K562 (cell line): Measurements from ENCODE around the gene CGN. TPM values are rescaled to one million over a fixed set of nuclear protein-coding genes. Genes with fewer than 3 reads are reported as not detected.

Source experiments
- BACH1 ChIP-seq: fragments of 200-800 bp; sonication (Bioruptor generic); IDR thresholded peaks from 2 replicates; pipeline ENCODE4 v1.6.1; 2016; ENCODE audit warnings: missing genetic modification characterization, missing compliant biosample characterization
- BCOR ChIP-seq: fragments of 450-650 bp; IDR thresholded peaks from 2 replicates; pipeline ENCODE4 v1.6.1; 2016
- BHLHE40 ChIP-seq: IDR thresholded peaks from 2 replicates; pipeline ENCODE4 v1.6.1; 2011; ENCODE audit warnings: low read length, improper control_type of control experiment
- BRD9 ChIP-seq: fragments of 450-650 bp; IDR thresholded peaks from 2 replicates; pipeline ENCODE4 v1.6.1; 2018; ENCODE audit warnings: low read depth; ENCODE audit not compliant: partially characterized antibody
- C11orf30 ChIP-seq: fragments of 450-650 bp; IDR thresholded peaks from 2 replicates; pipeline ENCODE4 v1.6.1; 2016; ENCODE audit warnings: low read depth, mild to moderate bottlenecking
- DPF2 ChIP-seq: fragments of 450-650 bp; IDR thresholded peaks from 2 replicates; pipeline ENCODE4 v1.6.1; 2016
- EP300 ChIP-seq: IDR thresholded peaks from 2 replicates; pipeline ENCODE4 v1.6.1; 2012; ENCODE audit warnings: low read length, improper control_type of control experiment
- FOXJ2 ChIP-seq: fragments of 200-800 bp; sonication (Bioruptor generic); IDR thresholded peaks from 2 replicates; pipeline ENCODE4 v1.6.1; 2016; ENCODE audit warnings: missing genetic modification characterization, missing compliant biosample characterization
- HNRNPUL1 ChIP-seq: fragments of 200-400 bp; formaldehyde crosslinking; IDR thresholded peaks from 2 replicates; pipeline ENCODE4 v1.6.1; 2017; ENCODE audit warnings: low read length
- KLF16 ChIP-seq: IDR thresholded peaks from 2 replicates; pipeline ENCODE4 v1.6.1; 2016; ENCODE audit warnings: antibody characterized with exemption
- L3MBTL2 ChIP-seq: fragments of 450-650 bp; IDR thresholded peaks from 2 replicates; pipeline ENCODE4 v1.6.1; 2016; ENCODE audit warnings: mild to moderate bottlenecking, moderate library complexity
- MAZ ChIP-seq, 2 experiments: fragments of 450-650 bp in 1 of 2; sonication (generic) in 1 of 2; formaldehyde crosslinking; IDR thresholded peaks in 1 of 2; conservative IDR thresholded peaks in 1 of 2; 2 replicates each; pipeline versions ENCODE4 v1.4.0 to v1.5.0; 2020; ENCODE audit warnings: mild to moderate bottlenecking in 1 of 2, missing genetic modification reagents in 1 of 2
- MECOM ChIP-seq: fragments of 250-450 bp; sonication (Bioruptor Pico); IDR thresholded peaks from 2 replicates; pipeline ENCODE4 v1.8.0; 2022; ENCODE audit warnings: inconsistent platforms
- NFE2 ChIP-seq: IDR thresholded peaks from 2 replicates; pipeline ENCODE4 v1.6.1; 2014; ENCODE audit warnings: antibody characterized with exemption, low read depth
- NFIC ChIP-seq: fragments of 450-650 bp; IDR thresholded peaks from 2 replicates; pipeline ENCODE4 v1.6.1; 2017; ENCODE audit warnings: mild to moderate bottlenecking, inconsistent platforms
- PHF8 ChIP-seq: fragments of 200-600 bp; sonication (generic); IDR thresholded peaks from 2 replicates; pipeline ENCODE4 v1.6.1; 2012; ENCODE audit warnings: mixed run types, mild to moderate bottlenecking, inconsistent platforms, low read length, moderate library complexity, borderline replicate concordance
- RCOR1 ChIP-seq, 2 experiments: IDR thresholded peaks; 2 replicates each; pipeline ENCODE4 v1.6.1; 2012; ENCODE audit warnings: low read depth in 2 of 2, low read length in 2 of 2, borderline replicate concordance in 1 of 2, improper control_type of control experiment in 1 of 2
- SOX6 ChIP-seq: fragments of 450-650 bp; IDR thresholded peaks from 2 replicates; pipeline ENCODE4 v1.6.1; 2014; ENCODE audit warnings: mild to moderate bottlenecking
- SPI1 ChIP-seq: IDR thresholded peaks from 2 replicates; pipeline ENCODE4 v1.6.1; 2011; ENCODE audit warnings: low read depth, low read length, control low read depth, borderline replicate concordance
- TEAD2 ChIP-seq: fragments of 450-650 bp; IDR thresholded peaks from 2 replicates; pipeline ENCODE4 v1.6.1; 2016; ENCODE audit warnings: missing genetic modification characterization, control low read depth, missing compliant biosample characterization
- THRAP3 ChIP-seq: fragments of 450-650 bp; IDR thresholded peaks from 2 replicates; pipeline ENCODE4 v1.6.1; 2016; ENCODE audit warnings: mild to moderate bottlenecking, inconsistent platforms, borderline replicate concordance
- ZFP36 ChIP-seq: fragments of 150-350 bp; IDR thresholded peaks from 2 replicates; pipeline ENCODE4 v1.6.1; 2018; ENCODE audit warnings: low read length, low read depth; ENCODE audit not compliant: partially characterized antibody
- ZNF347 ChIP-seq: fragments of 450-650 bp; formaldehyde crosslinking; IDR thresholded peaks from 2 replicates; pipeline ENCODE4 v1.4.0; 2020; ENCODE audit warnings: low read depth, mild to moderate bottlenecking, moderate library complexity
- ZNF395 ChIP-seq: fragments of 200-800 bp; sonication (Bioruptor generic); IDR thresholded peaks from 2 replicates; pipeline ENCODE4 v1.6.1; 2017; ENCODE audit warnings: missing genetic modification characterization, missing compliant biosample characterization
- ZNF584 ChIP-seq: fragments of 200-800 bp; sonication (Bioruptor generic); IDR thresholded peaks from 2 replicates; pipeline ENCODE4 v1.6.1; 2016; ENCODE audit warnings: low read depth, mild to moderate bottlenecking, missing genetic modification characterization, missing compliant biosample characterization
- ZNF589 ChIP-seq: fragments of 200-800 bp; sonication (Bioruptor generic); IDR thresholded peaks from 2 replicates; pipeline ENCODE4 v1.6.1; 2016; ENCODE audit warnings: low read depth, missing genetic modification characterization, missing compliant biosample characterization
- ZNF644 ChIP-seq: fragments of 200-800 bp; sonication (Bioruptor generic); IDR thresholded peaks from 2 replicates; pipeline ENCODE4 v1.6.1; 2016; ENCODE audit warnings: low read depth, missing genetic modification characterization, missing compliant biosample characterization
- ZNF740 ChIP-seq, 3 experiments: fragments of 200-800 bp in 1 of 3; sonication (Bioruptor generic) in 1 of 3; sonication (generic) in 1 of 3; formaldehyde crosslinking in 1 of 3; IDR thresholded peaks; 2 replicates each; pipeline versions ENCODE4 v1.6.1 to v1.8.0; 2016 to 2022; ENCODE audit warnings: mild to moderate bottlenecking in 2 of 3, missing compliant biosample characterization in 2 of 3, missing genetic modification characterization in 2 of 3, missing genetic modification reagents in 1 of 3
- polyA plus RNA-seq, 8 experiments: library from polyadenylated mRNA; depleted of rRNA in 4 of 8; stranded (reverse) in 5 of 8; unstranded in 3 of 8; fragments of >200 nt; fragmentation: Nextera tagmentation in 2 of 8; fragmentation: Illumina TruSeq in 1 of 8; extraction: Ambion mirVana in 2 of 8; extraction: Trizol in 1 of 8; gene quantifications; 2 replicates each; pipeline versions ENCODE4 v1.2.1 to v1.2.3, GENCODE V29; 2011 to 2014; ENCODE audit warnings: inconsistent platforms in 1 of 8, missing spikeins in 1 of 8
- total RNA-seq, 7 experiments: library from RNA; depleted of rRNA in 6 of 7; stranded (reverse); fragments of >200 nt in 6 of 7; fragmentation: Illumina TruSeq in 2 of 7; extraction: Trizol in 2 of 7; gene quantifications; 2 replicates each; pipeline versions ENCODE4 v1.2.1 to v1.2.3, GENCODE V29; 2011 to 2021; ENCODE audit warnings: low replicate concordance in 1 of 7

Gene CGN
- total and polyA plus RNA-seq, 9 of the 15 experiments (the other 6 are each of a cell fraction or from before 2014, with no cell fraction given), result 0.03 to 1.4 (median 0.14) TPM; not detected in 2

DNA sequence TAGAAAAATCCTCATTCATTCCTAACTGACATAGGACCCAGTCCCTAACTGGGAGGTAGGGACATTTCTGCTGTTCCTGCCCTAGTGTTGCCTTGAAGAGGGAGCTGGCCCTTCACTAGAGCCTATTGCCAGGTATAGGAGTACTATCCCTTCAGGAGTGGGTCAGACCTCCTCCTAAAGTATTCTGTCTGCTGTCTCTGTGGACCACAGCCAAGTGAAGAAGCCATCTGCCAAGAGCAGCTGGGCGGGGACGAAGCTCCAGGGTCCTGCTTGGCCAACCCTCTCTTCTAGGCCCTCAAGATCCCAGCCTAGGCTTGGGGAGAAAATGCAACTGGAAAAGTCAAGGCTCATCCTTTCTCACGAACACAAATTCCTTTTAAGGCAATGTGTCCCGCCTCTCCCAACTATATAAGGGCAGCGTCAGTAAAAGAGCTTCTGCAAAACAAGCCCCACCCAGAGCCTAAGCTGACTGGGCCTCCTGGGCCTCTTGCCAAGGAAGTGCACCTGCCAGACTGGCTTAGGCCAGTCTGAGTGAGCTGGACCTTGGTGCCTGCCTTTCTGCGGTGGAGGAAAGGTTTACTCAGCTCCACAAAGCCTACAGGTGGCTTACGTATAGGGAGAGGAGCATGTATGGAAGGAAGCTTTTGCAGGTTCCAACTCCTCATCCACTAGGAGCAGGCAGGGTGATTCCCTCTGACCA is 28.3 kb downstream of the CGN start (continued):
- TF ChIP-seq SPI1, result peak; percentile 46; the same call in 1 of the 2 replicates
- peak; percentile 95 for TF ChIP-seq KLF16
- TF ChIP-seq DPF2, result peak; percentile 69; the same call in 1 of the 2 replicates
- peak; percentile 95 for TF ChIP-seq NFIC
- no peak for TF ChIP-seq HNRNPUL1
- TF ChIP-seq THRAP3, result no peak
- TF ChIP-seq FOXJ2 (tag), result peak; percentile 77
- peak; percentile 5 to 76; a peak in 2 of 4 replicates for TF ChIP-seq RCOR1 (IDR thresholded peaks at IDR 0.05; ENCODE audit: borderline replicate concordance in 1 of 2, low read depth in 2 of 2, low read length in 2 of 2)
- peak; percentile 67; the same call in 1 of the 2 replicates for TF ChIP-seq C11orf30
- peak; percentile 3 to 50; a peak in 3 of 4 replicates for TF ChIP-seq MAZ (CRISPR knock-in tag; conservative IDR thresholded peaks at IDR 0.05 in 1 of 2, IDR thresholded peaks at IDR 0.05 in 1 of 2)
- no peak for TF ChIP-seq ZNF740 (CRISPR knock-in tag; IDR thresholded peaks at IDR 0.05)
- no peak for TF ChIP-seq ZNF740 (tag; IDR thresholded peaks at IDR 0.05)
- peak; percentile 53 for TF ChIP-seq BRD9
- TF ChIP-seq BACH1, result peak; percentile 94; the same call in 1 of the 2 replicates
- peak; percentile 20; the same call in 1 of the 2 replicates for TF ChIP-seq BCOR
- 0 out of 2 replicates have a peak, but pooled peaks have one; percentile 47 for TF ChIP-seq ZNF584 (CRISPR knock-in tag)
- TF ChIP-seq NFE2, result peak; percentile 28; the same call in 1 of the 2 replicates
- TF ChIP-seq MECOM (CRISPR knock-in tag), result no peak
- no peak for TF ChIP-seq ZNF347
- TF ChIP-seq EP300, result peak; percentile 36; the same call in 1 of the 2 replicates
- TF ChIP-seq TEAD2, result peak; percentile 50; the same call in 1 of the 2 replicates
- peak; percentile 60; the same call in 1 of the 2 replicates for TF ChIP-seq L3MBTL2
- peak; percentile 20; the same call in 1 of the 2 replicates for TF ChIP-seq PHF8
- TF ChIP-seq ZNF589 (CRISPR knock-in tag), result 0 out of 2 replicates have a peak, but pooled peaks have one; percentile 2
- peak; percentile 92 for TF ChIP-seq ZFP36
- TF ChIP-seq ZNF644 (tag), result peak; percentile 77; the same call in 1 of the 2 replicates
- TF ChIP-seq BHLHE40, result peak; percentile 52
- TF ChIP-seq SOX6, result peak; percentile 56; the same call in 1 of the 2 replicates
- peak; percentile 76; the same call in 1 of the 2 replicates for TF ChIP-seq ZNF395 (CRISPR knock-in tag)
